A673 (cell line): ENCODE measurements around the gene CRISPLD2.

Experiments
- CTCF ChIP-seq: fragments of 300-800, 200-600 bp; sonication (generic); conservative IDR thresholded peaks from 2 replicates; pipeline ENCODE4 v1.5.1; 2017; ENCODE audit warnings: low read depth, mild to moderate bottlenecking, antibody characterized with exemption, low read length, moderate library complexity, mixed read lengths
- EZH2 ChIP-seq: fragments of 200-600 bp; sonication (generic); IDR thresholded peaks from 2 replicates; pipeline ENCODE4 v1.6.1; 2017; ENCODE audit warnings: borderline replicate concordance, low read depth, mild to moderate bottlenecking, mixed read lengths, antibody characterized with exemption, low read length; ENCODE audit not compliant: poor library complexity, severe bottlenecking

DNA sequence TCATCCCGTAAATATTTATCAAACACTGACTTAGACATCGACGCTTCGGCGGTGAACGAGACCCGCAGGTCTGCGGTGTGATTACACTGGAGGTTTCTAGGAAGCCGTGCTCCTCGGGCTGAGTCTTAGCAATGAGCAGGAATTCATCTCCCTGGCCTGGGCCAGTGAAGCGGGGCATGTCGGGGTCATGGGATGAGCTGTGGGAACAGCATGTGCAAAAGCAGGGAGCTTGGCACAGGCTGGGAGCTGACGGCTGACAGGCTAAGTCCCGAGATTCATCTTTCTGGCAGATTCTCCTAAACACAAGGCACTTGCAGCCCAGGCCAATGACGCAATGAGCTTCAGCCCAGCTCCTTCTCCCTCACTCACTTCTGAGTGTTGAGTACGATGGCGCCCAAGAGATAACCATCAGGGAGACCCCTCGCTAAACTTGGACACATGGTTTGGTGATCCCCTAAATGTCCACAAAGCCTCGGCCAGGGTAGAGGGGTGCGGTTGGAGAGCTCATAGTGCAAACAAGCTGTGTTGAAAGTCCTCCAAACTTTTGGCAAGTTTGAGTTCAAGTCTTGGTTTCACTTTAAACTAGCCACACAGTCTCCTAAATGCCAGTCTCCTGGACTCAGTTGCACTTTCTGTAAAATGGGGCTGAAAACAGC lies 12.8 kb downstream of the CRISPLD2 start:
- TF ChIP-seq CTCF: no peak
- TF ChIP-seq EZH2: no peak
